ENCODE results near the gene TTC28. TPM values are rescaled to one million over a fixed set of nuclear protein-coding genes. Genes with fewer than 3 reads are reported as not detected.
"Not testable (repeated sequence)": the region's sequence is repeated elsewhere in the genome, so short reads cannot be mapped to it uniquely, and the experiment has no call there.

The TTC28 gene
- total and polyA plus RNA-seq, 7 donors = 1.2 to 12.1 (median 3.5) TPM

DNA sequence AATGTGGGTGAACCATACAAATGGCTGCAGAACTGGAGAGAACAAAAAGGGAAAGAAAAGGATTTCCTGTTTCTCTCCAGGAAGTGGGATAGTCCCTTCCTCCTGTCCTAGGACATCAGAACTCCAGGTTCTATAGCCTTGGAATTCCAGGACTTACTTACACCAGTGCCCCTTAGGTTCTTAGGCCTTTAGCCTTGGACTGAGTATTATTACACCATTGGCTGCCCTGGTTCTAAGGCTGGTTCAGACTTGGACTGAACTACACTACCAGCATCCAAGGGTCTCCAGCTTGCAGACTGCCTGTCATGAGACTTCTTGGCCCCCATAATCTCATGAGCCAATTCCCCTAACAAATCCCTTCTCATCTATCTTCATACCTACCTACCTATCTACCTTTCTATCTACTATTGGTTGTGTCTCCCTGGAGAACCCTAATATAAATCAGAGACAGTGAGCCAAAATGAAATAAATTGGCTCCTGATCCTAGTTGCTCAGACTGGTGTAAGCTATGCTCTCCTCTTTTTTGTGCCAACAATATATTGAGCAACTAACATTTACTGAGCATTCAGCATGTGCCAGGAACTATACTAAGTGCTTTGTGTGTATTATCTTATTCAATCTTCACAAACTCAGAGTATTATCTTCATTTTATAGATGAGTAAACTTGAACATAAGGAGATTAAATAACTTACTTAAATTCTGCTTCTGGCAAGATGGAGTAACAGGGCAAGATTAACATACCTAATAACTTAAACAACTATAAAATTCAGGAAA, 303.7 kb downstream of the TTC28 start:
- peaks cover 44% of the 10 kb centered on the region for H3K4me1 ChIP-seq
- H3K36me3 ChIP-seq (ENCODE audit: insufficient read depth in 1 of 2, low read depth in 1 of 2) = no peaks in the 10 kb centered on the region
- H3K27me3 ChIP-seq (ENCODE audit: insufficient read depth in 3 of 3, low read length in 2 of 3) = no peaks in the 10 kb centered on the region
- no peak overlapping the region for H3K27ac ChIP-seq
- peak in 1 of 4 donors; percentile 32 for ATAC-seq
- H3K4me3 ChIP-seq = no peak overlapping the region
- H3K9me3 ChIP-seq = no peaks in the 10 kb centered on the region
- intact Hi-C loops (cut with DNase I) = no loop called here
- DNase-seq = no peak
- TF ChIP-seq, protein P1, sequence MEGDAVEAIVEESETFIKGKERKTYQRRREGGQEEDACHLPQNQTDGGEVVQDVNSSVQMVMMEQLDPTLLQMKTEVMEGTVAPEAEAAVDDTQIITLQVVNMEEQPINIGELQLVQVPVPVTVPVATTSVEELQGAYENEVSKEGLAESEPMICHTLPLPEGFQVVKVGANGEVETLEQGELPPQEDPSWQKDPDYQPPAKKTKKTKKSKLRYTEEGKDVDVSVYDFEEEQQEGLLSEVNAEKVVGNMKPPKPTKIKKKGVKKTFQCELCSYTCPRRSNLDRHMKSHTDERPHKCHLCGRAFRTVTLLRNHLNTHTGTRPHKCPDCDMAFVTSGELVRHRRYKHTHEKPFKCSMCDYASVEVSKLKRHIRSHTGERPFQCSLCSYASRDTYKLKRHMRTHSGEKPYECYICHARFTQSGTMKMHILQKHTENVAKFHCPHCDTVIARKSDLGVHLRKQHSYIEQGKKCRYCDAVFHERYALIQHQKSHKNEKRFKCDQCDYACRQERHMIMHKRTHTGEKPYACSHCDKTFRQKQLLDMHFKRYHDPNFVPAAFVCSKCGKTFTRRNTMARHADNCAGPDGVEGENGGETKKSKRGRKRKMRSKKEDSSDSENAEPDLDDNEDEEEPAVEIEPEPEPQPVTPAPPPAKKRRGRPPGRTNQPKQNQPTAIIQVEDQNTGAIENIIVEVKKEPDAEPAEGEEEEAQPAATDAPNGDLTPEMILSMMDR (IDR thresholded peaks at IDR 0.05) = no peak

DNA sequence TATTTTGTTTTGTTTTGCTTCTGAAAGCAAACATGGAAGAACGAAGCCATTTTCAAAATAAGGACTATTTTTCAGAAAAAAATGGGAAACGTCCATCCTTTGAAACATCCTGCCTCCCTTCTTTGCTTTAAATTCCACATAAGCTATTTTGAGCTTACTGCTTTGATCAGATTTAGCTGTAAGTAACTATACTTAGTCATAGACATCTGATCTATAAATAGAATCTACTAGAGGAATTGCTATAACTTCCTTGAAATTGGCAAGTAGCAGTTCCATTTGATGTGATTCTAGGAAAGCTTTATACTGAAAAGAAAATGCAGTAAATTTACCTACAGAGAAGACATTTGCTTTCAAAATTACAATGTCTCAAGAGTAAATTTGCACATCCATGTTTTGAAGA, 305.8 kb downstream of the TTC28 start:
- DNase-seq = no peak
- TF ChIP-seq, protein P1 (IDR thresholded peaks at IDR 0.05) = no peak
- 37 to 52% (median 40%) methylated on average over 2 of the region's 2 CpGs for WGBS, 3 donors
- H3K27me3 ChIP-seq (ENCODE audit: insufficient read depth in 3 of 3, low read length in 2 of 3) = no peaks in the 10 kb centered on the region
- H3K36me3 ChIP-seq (ENCODE audit: insufficient read depth in 1 of 2, low read depth in 1 of 2) = no peaks in the 10 kb centered on the region
- no peak overlapping the region for H3K27ac ChIP-seq
- H3K4me3 ChIP-seq = no peak overlapping the region
- intact Hi-C loops (cut with DNase I) = no loop called here
- peaks cover 4% of the 10 kb centered on the region for H3K9me3 ChIP-seq
- H3K4me1 ChIP-seq = peaks cover 51% of the 10 kb centered on the region
- ATAC-seq = peak in 3 of 4 donors; percentile 72 to 81 (median 77)

DNA sequence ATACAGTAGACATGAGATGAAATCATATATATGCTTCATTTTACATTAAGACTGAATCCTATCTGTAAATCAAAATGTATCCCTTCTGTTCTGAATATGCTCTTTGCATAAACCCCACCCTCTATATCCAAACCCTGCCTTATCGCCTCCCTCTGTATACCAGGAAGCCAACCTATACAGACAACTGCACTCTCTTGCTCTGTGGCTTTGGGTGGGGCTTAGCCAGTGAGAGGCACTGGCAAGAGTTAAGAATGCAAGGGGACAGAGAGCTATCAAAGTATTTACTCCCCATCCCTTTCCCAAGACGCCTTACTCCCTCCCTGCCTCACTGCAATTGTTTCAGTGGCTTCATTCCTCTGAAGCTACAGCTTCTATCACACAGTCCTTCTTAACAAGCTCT, 309.8 kb downstream of the TTC28 start:
- H3K27ac ChIP-seq = no peak overlapping the region
- intact Hi-C loops (cut with DNase I) = no loop called here
- H3K36me3 ChIP-seq (ENCODE audit: insufficient read depth in 1 of 2, low read depth in 1 of 2) = no peaks in the 10 kb centered on the region
- TF ChIP-seq, protein P1 (IDR thresholded peaks at IDR 0.05) = no peak
- 71 to 84% (median 77%) methylated on average over 2 of the region's 2 CpGs for WGBS, 3 donors
- H3K27me3 ChIP-seq (ENCODE audit: insufficient read depth in 3 of 3, low read length in 2 of 3) = no peaks in the 10 kb centered on the region
- ATAC-seq (peak in 2 of 4 donors; percentile 17 to 41), DNase-seq (no peak)
- H3K4me3 ChIP-seq = no peak overlapping the region
- peaks cover 5% of the 10 kb centered on the region for H3K9me3 ChIP-seq
- peaks cover 32% of the 10 kb centered on the region for H3K4me1 ChIP-seq

DNA sequence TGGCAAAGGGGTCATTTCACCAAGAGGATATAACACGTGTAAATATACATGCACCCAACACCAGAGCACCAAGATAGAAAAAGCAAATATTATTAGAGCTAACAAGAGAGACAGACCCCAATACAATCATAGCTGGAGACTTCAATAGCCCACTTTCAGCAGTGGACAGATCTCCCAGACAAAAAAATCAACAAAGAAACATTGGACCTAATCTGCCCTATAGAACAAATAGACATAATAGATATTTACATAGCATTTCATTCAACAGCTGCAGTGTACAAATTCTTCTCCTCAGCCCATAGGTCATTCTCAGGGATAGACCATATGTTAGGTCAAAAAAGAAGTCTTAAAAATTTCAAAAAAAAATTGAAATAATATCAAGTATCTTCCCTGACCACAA, 312.8 kb downstream of the TTC28 start:
- Histone ChIP-seq H3K4me1 (peaks cover 16% of the 10 kb centered on the region), H3K27me3 (ENCODE audit: insufficient read depth in 3 of 3, low read length in 2 of 3) (no peaks in the 10 kb centered on the region), H3K27ac (no peak overlapping the region), H3K9me3 (peaks cover 5% of the 10 kb centered on the region), H3K36me3 (ENCODE audit: insufficient read depth in 1 of 2, low read depth in 1 of 2) (no peaks in the 10 kb centered on the region), H3K4me3 (no peak overlapping the region)
- intact Hi-C loops (cut with DNase I) = no loop called here
- 94 to 100% (median 100%) methylated on average over 1 of the region's 1 CpG for WGBS, 3 donors
- DNase-seq (no peak), ATAC-seq (no peak)
- TF ChIP-seq, protein P1 (IDR thresholded peaks at IDR 0.05) = no peak

DNA sequence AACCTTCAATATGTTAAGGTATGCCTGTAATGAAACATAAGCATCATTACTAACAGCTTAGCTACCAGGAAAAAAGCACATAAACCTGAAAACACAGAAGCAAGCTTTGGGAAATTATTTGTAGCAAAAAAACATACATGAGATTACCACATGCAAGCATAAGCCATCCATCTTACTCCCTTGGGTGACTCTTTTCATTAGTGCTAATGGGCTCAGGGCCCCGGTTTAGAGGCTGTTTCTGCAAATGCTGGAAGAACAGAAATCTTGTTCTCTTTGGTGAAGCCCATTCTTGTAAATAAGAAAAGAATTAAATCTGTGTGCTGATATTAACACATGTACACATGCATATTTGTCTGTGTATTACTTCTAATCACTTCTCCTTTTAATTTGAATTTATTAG, 314.3 kb downstream of the TTC28 start:
- TF ChIP-seq, protein P1 (IDR thresholded peaks at IDR 0.05) = no peak
- DNase-seq = no peak
- Histone ChIP-seq H3K9me3 (peaks cover 5% of the 10 kb centered on the region), H3K36me3 (ENCODE audit: insufficient read depth in 1 of 2, low read depth in 1 of 2) (no peaks in the 10 kb centered on the region), H3K27me3 (ENCODE audit: insufficient read depth in 3 of 3, low read length in 2 of 3) (no peaks in the 10 kb centered on the region), H3K4me1 (peaks cover 14% of the 10 kb centered on the region), H3K4me3 (no peak overlapping the region), H3K27ac (no peak overlapping the region)
- ATAC-seq = no peak
- intact Hi-C loops (cut with DNase I) = no loop called here
- 77 to 89% (median 79%) methylated on average over 1 of the region's 1 CpG for WGBS, 3 donors

DNA sequence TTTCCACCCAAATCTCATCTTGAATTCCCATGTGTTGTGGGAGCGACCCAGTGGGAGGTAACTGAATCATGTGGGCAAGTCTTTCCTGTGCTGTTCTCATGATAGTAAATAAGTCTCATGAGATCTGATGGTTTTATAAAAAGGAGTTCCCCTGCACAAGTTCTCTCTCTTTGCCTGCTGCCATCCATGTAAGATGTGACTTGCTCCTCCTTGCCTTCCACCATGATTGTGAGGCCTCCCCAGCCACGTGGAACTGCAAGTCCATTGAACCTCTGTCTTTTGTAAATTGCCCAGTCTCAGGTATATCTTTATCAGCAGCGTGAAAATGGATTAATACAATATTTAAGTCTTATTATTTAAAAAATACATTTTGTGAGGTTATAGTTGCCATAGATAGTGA, 315.5 kb downstream of the TTC28 start:
- peak overlapping the region; percentile 44 for H3K27ac ChIP-seq
- not testable (repeated sequence) for H3K4me3 ChIP-seq; DNase-seq; H3K9me3 ChIP-seq; ATAC-seq; H3K36me3 ChIP-seq (ENCODE audit: insufficient read depth in 1 of 2, low read depth in 1 of 2); H3K27me3 ChIP-seq (ENCODE audit: insufficient read depth in 3 of 3, low read length in 2 of 3); H3K4me1 ChIP-seq
- WGBS, 3 donors = 93 to 99% (median 93%) methylated on average over 3 of the region's 3 CpGs
- intact Hi-C loops (cut with DNase I) = loop anchor here in 1 of 2 donors (5.0 kb wide), 1 partner anchor 78 kb away; no protein-coding TSS in a partner anchor

All from psoas muscle (tissue), 8 donors.